ENCODE data around the gene AKAP10.
"Not testable (repeated sequence)": the region's sequence is repeated elsewhere in the genome, so short reads cannot be mapped to it uniquely, and the experiment has no call there.

AKAP10 gene

GRCh38 chr17:19975601-19976000, 2.0 kb downstream of the AKAP10 start:
- H2AFZ ChIP-seq (ENCODE audit: low read depth, low read length, severe bottlenecking) = no peak overlapping the region
- peaks cover 67% of the 10 kb centered on the region for H3K79me2 ChIP-seq (ENCODE audit: insufficient read depth, low read length)
- TF ChIP-seq CTCF (IDR thresholded peaks at IDR 0.05; ENCODE audit: insufficient read depth, low read length, poor library complexity, severe bottlenecking) (no peak), EZH2phosphoT487 (conservative IDR thresholded peaks at IDR 0.05; ENCODE audit: low read length) (no peak)
- H3K4me2 ChIP-seq (ENCODE audit: low read depth, low read length, poor library complexity, severe bottlenecking) = peak overlapping the region; percentile 97
- 0 out of 2 replicates have a peak, but pooled peaks cover 2% of the 10 kb centered on the region for H3F3A ChIP-seq (ENCODE audit: insufficient read depth)
- H3K4me3 ChIP-seq (ENCODE audit: insufficient read depth, low read length, poor library complexity, severe bottlenecking) = no peak overlapping the region
- no peak overlapping the region for H3K9ac ChIP-seq (ENCODE audit: low read length)
- H3K27me3 ChIP-seq (ENCODE audit: low read length) = no peaks in the 10 kb centered on the region
- no peak overlapping the region for H3K27ac ChIP-seq (ENCODE audit: low read depth, low read length)
- H4K20me1 ChIP-seq (ENCODE audit: low read depth, low read length) = no peaks in the 10 kb centered on the region
- H3K36me3 ChIP-seq (ENCODE audit: low read length) = no peaks in the 10 kb centered on the region
- H3K9me3 ChIP-seq (ENCODE audit: insufficient read depth, low read length) = no peaks in the 10 kb centered on the region
- H3K9me2 ChIP-seq (replicated peaks; ENCODE audit: insufficient read depth, low read length) = no peaks in the 10 kb centered on the region

- TF ChIP-seq CTCF (IDR thresholded peaks at IDR 0.05; ENCODE audit: insufficient read depth, low read length, poor library complexity, severe bottlenecking) (no peak), EZH2phosphoT487 (conservative IDR thresholded peaks at IDR 0.05; ENCODE audit: low read length) (no peak)
- no peak overlapping the region for H2AFZ ChIP-seq (ENCODE audit: low read depth, low read length, severe bottlenecking)
- H3K27ac ChIP-seq (ENCODE audit: low read depth, low read length) = no peak overlapping the region
- H3K9me2 ChIP-seq (replicated peaks; ENCODE audit: insufficient read depth, low read length) = no peaks in the 10 kb centered on the region
- H3K4me3 ChIP-seq (ENCODE audit: insufficient read depth, low read length, poor library complexity, severe bottlenecking) = no peak overlapping the region
- H4K20me1 ChIP-seq (ENCODE audit: low read depth, low read length) = peaks cover 9% of the 10 kb centered on the region; the same call in 1 of the 2 replicates
- peaks cover 6% of the 10 kb centered on the region; the same call in 1 of the 2 replicates for H3K36me3 ChIP-seq (ENCODE audit: low read length)
- H3K9me3 ChIP-seq (ENCODE audit: insufficient read depth, low read length) = no peaks in the 10 kb centered on the region
- H3K27me3 ChIP-seq (ENCODE audit: low read length) = no peaks in the 10 kb centered on the region
- H3F3A ChIP-seq (ENCODE audit: insufficient read depth) = no peaks in the 10 kb centered on the region
- H3K9ac ChIP-seq (ENCODE audit: low read length) = no peak overlapping the region
- H3K4me2 ChIP-seq (ENCODE audit: low read depth, low read length, poor library complexity, severe bottlenecking) = no peak overlapping the region
- peaks cover 92% of the 10 kb centered on the region for H3K79me2 ChIP-seq (ENCODE audit: insufficient read depth, low read length)
Observed at GRCh38 chr17:19973156-19973555, 4.5 kb downstream of the AKAP10 start.

- H3K4me3 ChIP-seq (ENCODE audit: insufficient read depth, low read length, poor library complexity, severe bottlenecking); H3F3A ChIP-seq (ENCODE audit: insufficient read depth); H3K4me2 ChIP-seq (ENCODE audit: low read depth, low read length, poor library complexity, severe bottlenecking); H3K9me3 ChIP-seq (ENCODE audit: insufficient read depth, low read length); H3K27me3 ChIP-seq (ENCODE audit: low read length); H3K9ac ChIP-seq (ENCODE audit: low read length); H3K27ac ChIP-seq (ENCODE audit: low read depth, low read length); H3K9me2 ChIP-seq (replicated peaks; ENCODE audit: insufficient read depth, low read length); H4K20me1 ChIP-seq (ENCODE audit: low read depth, low read length); H2AFZ ChIP-seq (ENCODE audit: low read depth, low read length, severe bottlenecking): not testable (repeated sequence)
- Histone ChIP-seq H3K79me2 (ENCODE audit: insufficient read depth, low read length) (peaks cover 28% of the 10 kb centered on the region), H3K36me3 (ENCODE audit: low read length) (peaks cover 32% of the 10 kb centered on the region)
Observed at GRCh38 chr17:19962954-19963353, 14.7 kb downstream of the AKAP10 start.

GRCh38 chr17:19958023-19958422, 19.6 kb downstream of the AKAP10 start:
- Histone ChIP-seq H2AFZ (ENCODE audit: low read depth, low read length, severe bottlenecking) (no peak overlapping the region), H3K27me3 (ENCODE audit: low read length) (no peaks in the 10 kb centered on the region), H3K4me2 (ENCODE audit: low read depth, low read length, poor library complexity, severe bottlenecking) (no peak overlapping the region), H3K27ac (ENCODE audit: low read depth, low read length) (no peak overlapping the region), H3K9me2 (replicated peaks; ENCODE audit: insufficient read depth, low read length) (no peaks in the 10 kb centered on the region), H3K36me3 (ENCODE audit: low read length) (peaks cover 26% of the 10 kb centered on the region), H3F3A (ENCODE audit: insufficient read depth) (no peaks in the 10 kb centered on the region), H3K9ac (ENCODE audit: low read length) (no peak overlapping the region), H3K79me2 (ENCODE audit: insufficient read depth, low read length) (peaks cover 56% of the 10 kb centered on the region), H4K20me1 (ENCODE audit: low read depth, low read length) (peaks cover 9% of the 10 kb centered on the region; the same call in 1 of the 2 replicates), H3K4me3 (ENCODE audit: insufficient read depth, low read length, poor library complexity, severe bottlenecking) (no peak overlapping the region), H3K9me3 (ENCODE audit: insufficient read depth, low read length) (no peaks in the 10 kb centered on the region)
- no peak for TF ChIP-seq CTCF (IDR thresholded peaks at IDR 0.05; ENCODE audit: insufficient read depth, low read length, poor library complexity, severe bottlenecking)
- TF ChIP-seq EZH2phosphoT487 (conservative IDR thresholded peaks at IDR 0.05; ENCODE audit: low read length) = no peak

All from SU-DHL-6 (cell line).